HG03442 (cell line): Measurements from ENCODE around the gene SLC18A3.

Source experiments
- ATAC-seq: cut with Tn5 transposase; IDR thresholded peaks from one replicate; pipeline ENCODE4 v1.9.1; 2021; ENCODE audit warnings: mild to moderate bottlenecking, moderate library complexity; ENCODE audit not compliant: unreplicated experiment

Gene SLC18A3

DNA sequence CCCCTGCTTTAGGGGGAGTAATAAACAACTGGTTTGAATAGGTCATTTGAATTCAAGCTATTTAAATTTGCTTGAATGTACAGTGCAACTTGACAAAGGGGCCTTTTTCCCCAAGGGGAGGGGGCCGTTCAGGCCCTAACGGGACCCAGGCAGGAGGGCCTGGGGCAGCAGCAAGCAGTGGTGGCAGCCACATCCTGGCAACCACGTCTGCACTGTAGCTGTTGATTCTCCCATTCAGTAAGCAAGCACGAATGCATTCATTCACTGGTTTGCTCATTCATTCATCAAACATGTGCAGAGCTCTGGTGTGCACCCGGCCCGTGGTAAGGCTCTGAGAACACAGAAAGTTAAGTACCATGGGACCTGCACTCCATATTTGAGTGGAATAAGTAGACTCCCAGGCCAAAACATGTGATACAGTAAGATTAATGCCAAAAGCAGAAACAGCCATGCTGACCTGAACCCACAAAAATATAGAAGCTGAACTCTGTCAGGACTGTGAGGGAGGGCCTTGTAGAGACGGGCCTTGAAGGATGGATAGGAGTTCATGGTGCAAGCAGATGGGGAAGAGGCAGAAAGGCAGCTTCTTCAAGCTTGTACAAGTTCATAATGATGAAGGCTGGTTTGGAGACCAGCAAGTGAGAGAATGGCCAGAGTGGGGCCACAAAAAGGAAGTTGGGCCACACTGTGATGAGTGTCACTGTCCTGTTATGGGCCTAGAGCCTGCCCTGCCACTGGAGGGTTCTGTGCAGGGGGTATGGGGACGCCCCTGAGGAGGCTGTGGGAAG lies 40.0 kb downstream of the SLC18A3 start:
- ATAC-seq, result no peak

DNA sequence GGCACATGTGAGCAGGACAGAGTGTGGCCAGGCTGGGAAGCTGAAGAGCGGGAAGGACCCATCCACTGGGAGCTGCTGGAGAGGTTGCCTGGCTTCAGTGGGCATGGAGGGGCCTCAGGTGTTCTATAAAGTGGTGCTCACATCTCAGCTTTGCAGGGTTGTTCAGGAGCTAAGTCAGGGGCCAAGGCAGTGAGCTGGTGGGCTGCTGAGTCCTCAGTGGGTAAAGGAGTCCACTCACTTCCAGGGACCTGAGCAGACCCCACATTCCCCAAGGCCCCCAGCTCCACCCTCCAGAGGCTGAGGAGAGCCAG lies 40.6 kb downstream of the SLC18A3 start:
- no peak for ATAC-seq

DNA sequence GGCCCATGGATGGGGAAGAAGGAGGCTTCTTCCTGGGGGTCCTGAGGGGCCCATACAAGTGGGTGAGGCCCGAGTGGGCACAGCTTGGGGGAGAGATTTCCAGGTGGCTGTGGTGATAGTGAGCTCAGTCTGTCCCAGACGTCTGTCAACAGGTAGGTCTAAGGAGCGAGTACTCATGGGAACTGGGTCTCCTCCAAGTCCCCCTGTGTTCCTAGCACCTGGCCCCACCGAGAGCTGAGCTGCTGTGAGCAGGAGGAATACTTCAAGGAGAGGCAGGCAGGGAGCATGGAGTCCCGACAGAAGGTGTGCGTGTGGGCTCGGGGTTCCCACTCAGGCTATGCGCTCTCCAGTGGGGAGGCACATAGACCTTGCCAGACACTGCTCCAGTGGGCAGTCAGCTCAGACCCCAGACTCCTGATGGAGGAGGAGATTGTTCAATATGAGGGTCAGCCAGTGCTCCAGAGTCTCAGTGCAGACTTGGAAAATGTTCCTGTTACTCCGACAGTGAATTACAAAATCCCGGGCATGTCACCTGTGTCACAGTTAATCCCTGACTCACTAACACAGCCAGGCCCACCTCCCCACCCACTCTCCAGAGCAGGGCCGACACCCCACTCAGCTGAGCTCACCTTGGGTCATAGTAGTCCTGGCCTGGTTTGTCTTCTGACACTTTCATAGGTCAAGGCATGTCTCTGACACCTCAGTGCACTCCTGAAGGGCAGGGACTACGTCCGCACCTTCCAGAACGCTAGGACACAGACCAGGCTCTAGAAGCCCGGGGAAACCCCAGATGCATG lies 41.1 kb downstream of the SLC18A3 start:
- ATAC-seq, result no peak

DNA sequence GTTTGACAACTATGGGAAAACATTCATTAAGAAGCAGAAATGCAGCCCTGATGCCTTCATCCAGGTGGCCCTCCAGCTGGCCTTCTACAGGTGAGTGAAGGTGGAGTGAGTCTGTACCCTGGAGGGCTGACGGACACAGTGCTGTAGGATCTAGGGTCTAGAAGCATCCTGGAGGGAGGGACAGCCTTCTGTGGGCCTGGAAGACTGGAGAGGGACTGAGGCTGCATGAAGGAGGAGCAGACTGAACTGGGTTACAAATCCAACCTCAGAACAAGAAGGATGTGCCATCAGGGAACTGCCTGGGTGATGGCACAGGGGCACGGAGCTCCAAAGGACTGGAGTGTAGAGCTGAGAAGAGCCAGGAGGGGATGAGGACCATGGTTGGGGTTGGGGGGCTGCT lies 41.8 kb downstream of the SLC18A3 start:
- ATAC-seq, result no peak

DNA sequence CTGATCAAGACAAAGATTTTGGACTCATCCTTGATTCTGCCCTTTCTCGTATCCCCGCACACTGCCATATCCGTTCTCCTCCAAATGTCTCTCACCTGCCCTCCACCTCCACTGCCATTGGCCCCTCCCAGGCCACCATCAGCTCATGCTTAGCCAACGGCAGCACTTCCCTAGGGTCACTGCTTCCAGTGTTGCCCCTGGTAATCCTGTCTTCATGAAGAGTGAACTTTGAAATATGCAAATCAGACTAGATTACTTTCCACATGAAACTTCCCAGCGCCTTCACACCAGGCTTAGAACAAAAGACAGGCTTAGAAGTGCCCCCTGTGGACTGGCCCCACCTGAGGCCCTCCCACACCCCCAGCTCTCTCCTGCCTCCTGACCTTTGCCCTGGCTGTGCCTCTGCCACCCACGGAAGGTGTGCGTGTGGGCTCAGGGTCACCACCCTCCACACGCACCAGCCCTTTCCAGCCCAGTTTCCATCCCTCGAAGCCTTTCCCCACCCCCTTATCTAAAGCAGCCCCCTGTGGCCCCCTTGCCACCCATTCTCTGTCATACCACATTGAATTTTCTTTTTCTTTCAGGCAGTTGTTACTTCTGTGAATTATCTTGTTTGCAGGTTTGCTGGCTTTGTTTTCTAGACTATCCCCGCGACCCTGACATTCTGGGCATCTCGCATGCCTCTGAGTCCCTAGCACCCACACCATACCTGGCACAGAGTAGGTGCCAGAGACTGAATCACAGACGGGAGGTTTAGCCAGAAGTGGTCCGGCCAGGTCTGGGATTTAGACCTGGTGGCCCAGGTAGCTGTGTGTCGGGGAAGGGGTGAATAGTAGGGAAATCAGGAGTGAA lies 42.5 kb downstream of the SLC18A3 start:
- no peak for ATAC-seq

DNA sequence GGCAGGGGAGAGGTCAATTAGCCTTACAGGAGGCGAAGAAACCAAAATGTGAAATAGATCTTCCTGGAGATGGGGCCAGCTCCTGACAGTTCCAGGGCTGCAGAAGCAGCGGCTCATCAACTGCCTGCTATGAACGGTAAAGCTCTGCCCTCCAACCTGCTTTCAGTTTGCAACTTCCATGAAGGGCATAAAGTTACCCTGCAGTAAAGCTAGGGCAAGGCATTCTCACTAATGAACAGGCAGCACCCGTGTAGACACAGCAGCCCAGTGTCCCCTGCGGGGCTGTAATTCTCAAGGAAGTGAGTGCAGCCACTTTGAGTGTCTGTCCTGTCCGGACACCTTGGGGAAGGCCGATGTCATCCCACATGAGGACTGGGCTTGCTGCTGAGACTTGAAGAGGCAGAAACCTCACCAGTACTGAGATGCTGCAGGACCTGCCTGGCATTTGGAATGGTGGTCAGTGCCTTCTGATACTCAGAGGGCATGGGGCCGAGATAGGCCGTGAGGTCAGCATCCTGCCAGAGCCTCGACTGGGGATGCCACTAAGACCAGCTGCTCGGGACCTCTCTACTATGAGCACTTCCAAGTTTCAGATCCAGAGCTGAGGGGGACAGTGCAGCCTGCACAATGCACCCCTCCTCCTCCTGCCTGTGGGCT lies 43.3 kb downstream of the SLC18A3 start:
- ATAC-seq, result no peak

DNA sequence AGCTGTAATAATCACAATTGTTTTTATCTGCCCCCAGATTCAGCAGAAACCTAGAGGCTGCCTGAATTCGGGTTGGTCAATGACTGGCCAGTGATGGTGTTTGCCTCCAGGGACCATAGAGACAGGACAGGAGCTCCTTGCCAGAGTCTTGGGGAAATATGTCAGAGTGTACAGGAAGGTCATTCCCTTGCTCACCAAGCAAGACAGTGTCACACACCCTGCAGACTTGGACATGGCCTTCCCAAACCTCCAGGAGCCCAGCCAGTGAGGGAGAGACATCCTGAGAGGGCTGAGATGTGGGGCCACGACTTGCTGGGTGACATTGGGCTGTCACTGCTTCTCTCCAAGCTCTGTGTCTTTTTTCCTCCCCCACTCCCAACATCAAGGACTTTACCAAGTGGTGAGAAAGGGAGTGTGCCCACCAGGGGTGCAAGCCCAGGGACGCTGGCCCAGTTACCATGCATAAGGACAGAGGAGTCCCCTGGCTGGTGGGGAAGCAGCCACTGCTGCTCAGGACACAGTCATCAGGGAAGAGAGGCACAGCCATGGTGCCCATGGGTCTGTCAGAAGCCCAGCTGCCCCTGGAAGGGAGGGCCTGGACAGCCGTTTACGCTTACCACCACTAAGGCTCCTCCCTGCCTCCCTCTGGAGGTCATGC lies 44.1 kb downstream of the SLC18A3 start:
- no peak for ATAC-seq

DNA sequence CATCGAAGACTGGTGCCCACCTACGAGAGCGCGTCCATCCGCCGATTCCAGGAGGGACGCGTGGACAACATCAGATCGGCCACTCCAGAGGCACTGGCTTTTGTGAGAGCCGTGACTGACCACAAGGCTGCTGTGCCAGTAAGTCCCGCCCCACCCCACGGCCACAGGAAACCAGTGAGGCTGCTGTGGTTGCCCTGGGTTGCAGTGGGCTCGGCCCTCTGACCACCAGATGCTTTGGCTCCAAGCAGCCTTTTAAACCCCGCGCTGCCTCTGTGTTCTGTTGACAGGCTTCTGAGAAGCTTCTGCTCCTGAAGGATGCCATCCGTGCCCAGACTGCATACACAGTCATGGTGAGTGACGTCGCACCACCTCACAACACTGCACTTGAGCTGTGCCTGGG lies 45.0 kb downstream of the SLC18A3 start:
- no peak for ATAC-seq

DNA sequence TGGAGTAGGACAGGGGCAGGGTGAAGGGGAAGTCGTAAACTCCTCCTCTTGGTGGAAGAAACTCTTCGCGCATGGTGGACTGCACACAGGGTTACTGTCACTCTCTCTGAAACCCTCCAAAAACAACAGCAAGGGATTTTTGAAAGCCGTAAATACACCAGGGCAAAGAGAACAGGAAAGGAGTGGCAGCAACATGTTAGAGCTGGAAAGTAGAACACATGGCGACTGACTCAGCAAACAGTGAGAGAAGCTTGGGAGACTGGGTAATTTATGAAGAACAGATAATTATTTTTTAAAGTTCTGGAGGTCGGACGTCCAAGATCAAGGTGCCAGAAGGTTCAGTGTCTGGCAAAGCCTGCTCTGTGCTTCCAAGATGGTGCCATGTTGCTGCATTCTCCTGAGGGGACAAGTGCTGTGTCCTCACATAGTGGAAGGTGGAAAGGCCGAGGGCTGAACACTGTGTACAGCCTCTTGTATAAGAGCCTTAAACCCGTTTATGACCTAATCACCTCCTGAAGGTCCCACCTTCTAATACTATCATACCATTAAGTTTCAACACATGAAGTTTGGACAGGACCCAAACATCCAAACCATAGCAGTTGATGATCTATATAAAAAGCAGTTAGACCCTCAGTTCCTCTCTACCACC lies 46.9 kb downstream of the SLC18A3 start:
- ATAC-seq, result no peak

DNA sequence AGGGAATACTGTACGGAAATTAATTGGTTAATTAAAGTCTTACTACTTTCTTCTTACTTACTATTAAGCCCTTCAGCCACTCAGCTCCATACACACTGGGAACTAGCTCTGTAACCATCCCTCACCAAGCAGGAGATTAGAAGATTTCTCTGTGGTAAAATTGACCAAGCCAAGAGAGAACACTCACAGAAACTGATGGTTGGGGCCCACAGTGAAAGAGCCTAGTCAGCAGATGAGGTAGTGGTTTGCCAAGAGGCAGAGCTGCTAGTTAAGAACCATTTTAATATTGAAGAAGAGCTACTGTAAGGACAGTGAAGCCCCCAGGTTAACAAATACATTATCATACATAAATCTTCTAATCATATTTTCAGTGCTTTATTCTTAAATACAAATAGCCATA lies 47.5 kb downstream of the SLC18A3 start:
- ATAC-seq, result no peak

DNA sequence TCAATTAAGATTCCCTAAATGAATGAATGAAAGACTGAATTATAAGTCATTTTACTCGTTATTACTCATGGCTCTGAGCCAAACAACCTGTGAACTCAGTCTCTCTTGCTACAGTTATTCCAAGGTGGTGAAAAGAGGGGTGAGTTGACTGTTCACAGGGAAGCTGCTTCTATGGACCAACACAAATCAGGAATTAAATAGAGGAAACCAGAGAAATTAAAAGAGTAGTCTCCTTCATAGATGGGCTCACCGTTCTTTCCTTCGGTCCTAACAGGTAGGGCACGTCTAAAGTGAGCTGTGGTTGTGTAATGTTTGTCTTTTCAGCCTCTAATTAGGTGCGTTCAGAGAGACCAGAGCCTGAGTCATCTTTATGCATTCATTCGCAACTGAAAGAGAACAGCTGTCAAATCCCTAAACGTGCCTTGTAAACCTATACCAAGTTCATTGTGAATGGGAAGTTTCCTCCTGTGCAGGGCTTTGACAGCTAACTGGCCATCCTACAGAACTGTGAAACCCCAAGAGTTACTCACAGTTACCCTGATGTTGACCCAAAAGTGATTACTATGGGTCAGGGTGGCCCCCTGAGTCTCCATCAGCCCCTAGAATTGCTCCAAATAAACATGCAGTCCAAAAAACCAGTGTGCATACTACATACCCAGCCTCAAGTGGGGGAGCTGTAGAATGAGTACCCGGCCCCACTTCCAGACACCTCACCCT lies 51.2 kb downstream of the SLC18A3 start:
- ATAC-seq, result no peak
